Adrenal gland (tissue), 12 donors: ENCODE results near the gene HAPSTR1. TPM values are rescaled to one million over a fixed set of nuclear protein-coding genes. Genes with fewer than 3 reads are reported as not detected.

ENCODE experiments used
- polyA plus RNA-seq, 3 donors: library from polyadenylated mRNA; stranded (reverse); fragments of 200-250 nt in 2 of 3; fragments of 350-450 nt in 1 of 3; fragmentation: Illumina TruSeq in 1 of 3; extraction: RNeasy Lipid Tissue Mini Kit (QIAGEN cat#74804) in 1 of 3; gene quantifications; one replicate each; pipeline ENCODE4 v1.2.3, GENCODE V29; 2013 to 2014
- total RNA-seq, 9 donors: library from RNA; depleted of rRNA in 4 of 9; stranded (reverse); fragments of >200 nt in 4 of 9; fragments of 120-200 nt in 1 of 9; fragmentation: NEBNext Ultra II Directional in 1 of 9; extraction: Animal tissue kit (Norgen Biotek cat#: 25700) in 1 of 9; gene quantifications; one replicate each; pipeline versions ENCODE4 v1.1.0 to v1.2.4, GENCODE V29; 2013 to 2023
- donor health status: healthy with polysubstance abuse.
- donor health status: Bipolar disorder and iron deficiency.
- donor health status: DM: yes; HTN: yes; CAD: no.
- donor health status: DM: no; HTN: no; CAD: no.
- donor health status: DM: no; HTN: no; CAD: no.
- donor health status: DM: yes; HTN: yes; CAD: no.

HAPSTR1 gene
- total and polyA plus RNA-seq, 12 donors: 5.8 to 93.2 (median 60.1) TPM

Other genes with a start within 250 kb of the HAPSTR1 start
- gene CARHSP1, start 222.6 kb upstream of the HAPSTR1 start, total RNA-seq: 100 to 1,000 TPM; 124 to 314 (median 197) TPM
- gene CARHSP1, start 222.6 kb upstream of the HAPSTR1 start, polyA plus RNA-seq: 100 to 1,000 TPM in 2 of 3 donors, 10 to 100 TPM in 1; 87.6 to 194 (median 171) TPM
- not detected for gene LITAFD, start 209.3 kb upstream of the HAPSTR1 start, total RNA-seq
- gene LITAFD, start 209.3 kb upstream of the HAPSTR1 start, polyA plus RNA-seq: not detected
- gene USP7, start 127.7 kb upstream of the HAPSTR1 start, total RNA-seq: 10 to 100 TPM; 34.1 to 95.0 (median 72.8) TPM
- 100 to 1,000 TPM in 1 of 3 donors, 10 to 100 TPM in 2; 23.7 to 121 (median 28.5) TPM for gene USP7, start 127.7 kb upstream of the HAPSTR1 start, polyA plus RNA-seq